B cell (primary cell): ENCODE data around the gene FCN2.

ENCODE experiments used
- CTCF ChIP-seq: fragments of 200-600 bp; IDR thresholded peaks from one replicate; pipeline ENCODE4 v1.8.0; 2022; ENCODE audit warnings: antibody characterized with exemption, mild to moderate bottlenecking
- EZH2 ChIP-seq: IDR thresholded peaks from 2 replicates; pipeline ENCODE4 v1.6.1; 2012; ENCODE audit warnings: borderline replicate concordance, low read depth, mild to moderate bottlenecking, moderate library complexity, low read length; ENCODE audit not compliant: insufficient read depth, poor library complexity, severe bottlenecking

GRCh38 chr9:134871697-134872340 lies 8.8 kb upstream of the FCN2 start:
- TF ChIP-seq CTCF (no peak), EZH2 (no peak)
